HepG2 (cell line): Measurements from ENCODE around the gene KCNQ1OT1. TPM values are rescaled to one million over a fixed set of nuclear protein-coding genes. Genes with fewer than 3 reads are reported as not detected.

ENCODE experiments used
- ATF3 ChIP-seq: sonication (generic); formaldehyde crosslinking; IDR thresholded peaks from 2 replicates; pipeline ENCODE4 v1.4.0; 2020; ENCODE audit warnings: missing genetic modification reagents
- CBX2 ChIP-seq, 2 experiments: fragments of 200-600 bp in 1 of 2; sonication (generic); formaldehyde crosslinking in 1 of 2; IDR thresholded peaks; 2 replicates each; pipeline versions ENCODE4 v1.7.0 to v1.8.1; 2018 to 2022; ENCODE audit warnings: low read depth in 2 of 2, low read length in 1 of 2, mild to moderate bottlenecking in 1 of 2, missing genetic modification reagents in 1 of 2
- DDIT3 ChIP-seq: sonication (generic); formaldehyde crosslinking; IDR thresholded peaks from 2 replicates; pipeline ENCODE4 v1.4.0; 2020; ENCODE audit warnings: mild to moderate bottlenecking, missing genetic modification reagents
- DPF2 ChIP-seq: sonication (generic); formaldehyde crosslinking; IDR thresholded peaks from 2 replicates; pipeline ENCODE4 v1.4.0; 2020; ENCODE audit warnings: mild to moderate bottlenecking, low read depth, missing genetic modification reagents, borderline replicate concordance
- ETS1 ChIP-seq: sonication (generic); formaldehyde crosslinking; IDR thresholded peaks from 2 replicates; pipeline ENCODE4 v1.4.0; 2020; ENCODE audit warnings: missing genetic modification reagents
- FOXC1 ChIP-seq: sonication (generic); formaldehyde crosslinking; IDR thresholded peaks from 2 replicates; pipeline ENCODE4 v1.8.0; 2022; ENCODE audit warnings: mild to moderate bottlenecking, missing genetic modification reagents, borderline replicate concordance
- HNF1B ChIP-seq: sonication (generic); formaldehyde crosslinking; IDR thresholded peaks from 2 replicates; pipeline ENCODE4 v1.5.1; 2020; ENCODE audit warnings: mild to moderate bottlenecking, moderate library complexity, missing genetic modification reagents
- KDM2A ChIP-seq: sonication (generic); formaldehyde crosslinking; IDR thresholded peaks from 2 replicates; pipeline ENCODE4 v1.4.0; 2020; ENCODE audit warnings: low read depth, missing genetic modification reagents, borderline replicate concordance
- LRRFIP1 ChIP-seq: sonication (generic); formaldehyde crosslinking; conservative IDR thresholded peaks from 2 replicates; pipeline ENCODE4 v1.4.0; 2020; ENCODE audit warnings: missing genetic modification reagents
- NCOR1 ChIP-seq: fragments of 200-600 bp; sonication (generic); IDR thresholded peaks from 2 replicates; pipeline ENCODE4 v1.7.0; 2017; ENCODE audit warnings: antibody characterized with exemption, low read length, borderline replicate concordance
- PREB ChIP-seq: sonication (generic); formaldehyde crosslinking; IDR thresholded peaks from 2 replicates; pipeline ENCODE4 v1.4.0; 2020; ENCODE audit warnings: missing genetic modification reagents
- SMARCE1 ChIP-seq: fragments of 450-650 bp; IDR thresholded peaks from 2 replicates; pipeline ENCODE4 v1.6.1; 2017; ENCODE audit warnings: borderline replicate concordance
- SMC3 ChIP-seq: IDR thresholded peaks from 2 replicates; pipeline ENCODE4 v1.6.1; 2011; ENCODE audit warnings: low read length, improper control_type of control experiment
- THAP7 ChIP-seq: sonication (generic); formaldehyde crosslinking; IDR thresholded peaks from 2 replicates; pipeline ENCODE4 v1.8.1; 2023; ENCODE audit warnings: mild to moderate bottlenecking, missing genetic modification reagents
- ZNF337 ChIP-seq: sonication (generic); formaldehyde crosslinking; IDR thresholded peaks from 2 replicates; pipeline ENCODE4 v1.5.1; 2020; ENCODE audit warnings: missing genetic modification reagents, low read depth, mild to moderate bottlenecking, borderline replicate concordance
- ZNF737 ChIP-seq: sonication (generic); formaldehyde crosslinking; IDR thresholded peaks from 2 replicates; pipeline ENCODE4 v1.5.0; 2020; ENCODE audit warnings: missing genetic modification reagents, mild to moderate bottlenecking, borderline replicate concordance
- ZNF777 ChIP-seq: sonication (generic); formaldehyde crosslinking; IDR thresholded peaks from 2 replicates; pipeline ENCODE4 v1.4.0; 2020; ENCODE audit warnings: missing genetic modification reagents
- polyA plus RNA-seq, 8 experiments: library from polyadenylated mRNA; depleted of rRNA in 3 of 8; stranded (reverse) in 7 of 8; unstranded in 1 of 8; fragments of >200 nt; fragmentation: Illumina TruSeq in 4 of 8; extraction: Trizol in 4 of 8; gene quantifications; 2 replicates each; pipeline versions ENCODE4 v1.2.1 to v1.2.3, GENCODE V29; 2011 to 2016; ENCODE audit warnings: low read depth in 4 of 8, missing spikeins in 1 of 8, mixed read lengths in 1 of 8; ENCODE audit not compliant: insufficient read depth in 1 of 8
- total RNA-seq, 5 experiments: library from RNA; depleted of rRNA; stranded (reverse); fragments of >200 nt; fragmentation: Illumina TruSeq; extraction: Trizol; gene quantifications; 2 replicates each; pipeline ENCODE4 v1.2.3, GENCODE V29; 2016; ENCODE audit warnings: low read depth in 1 of 5

Gene KCNQ1OT1
- total and polyA plus RNA-seq, 2 of the 13 experiments (the other 11 are each of a cell fraction or from before 2014, with no cell fraction given): 1.3 to 18.9 TPM

GRCh38 chr11:2691991-2692875 is 7.6 kb downstream of the KCNQ1OT1 start (continued):
- TF ChIP-seq CBX2 (IDR thresholded peaks at IDR 0.05; ENCODE audit: low read depth, low read length) (no peak), CBX2 (CRISPR knock-in tag; IDR thresholded peaks at IDR 0.05; ENCODE audit: low read depth) (no peak), ZNF777 (no peak), FOXC1 (CRISPR knock-in tag) (0 out of 2 replicates have a peak, but pooled peaks have one; percentile 20), NCOR1 (no peak), ATF3 (CRISPR knock-in tag) (0 out of 2 replicates have a peak, but pooled peaks have one; percentile 28), ZNF737 (CRISPR knock-in tag) (no peak), KDM2A (CRISPR knock-in tag) (no peak), LRRFIP1 (no peak), HNF1B (CRISPR knock-in tag) (no peak), ZNF337 (CRISPR knock-in tag) (0 out of 2 replicates have a peak, but pooled peaks have one; percentile 19), DPF2 (CRISPR knock-in tag) (no peak), THAP7 (CRISPR knock-in tag) (no peak), SMARCE1 (no peak), ETS1 (CRISPR knock-in tag) (no peak), PREB (no peak), DDIT3 (no peak), SMC3 (peak; percentile 80)
